Urinary bladder (tissue), 4 donors: Measurements from ENCODE around the gene WDR70. TPM values are rescaled to one million over a fixed set of nuclear protein-coding genes. Genes with fewer than 3 reads are reported as not detected.
"Not testable (repeated sequence)": the region's sequence is repeated elsewhere in the genome, so short reads cannot be mapped to it uniquely, and the experiment has no call there.

Experiments
- DNase-seq: peaks from one replicate; pipeline ENCODE4 v3.0.0-alpha.2; 2015; ENCODE audit errors: extremely low spot score
- H3K27ac ChIP-seq: one replicate; pipeline ENCODE4 v1.5.1; 2013; ENCODE audit warnings: low read depth, mild to moderate bottlenecking, moderate library complexity
- H3K36me3 ChIP-seq: one replicate; pipeline ENCODE4 v1.6.1; 2013; ENCODE audit warnings: mild to moderate bottlenecking, moderate library complexity; ENCODE audit not compliant: insufficient read depth
- H3K4me1 ChIP-seq: one replicate; pipeline ENCODE4 v1.6.1; 2013; ENCODE audit warnings: mild to moderate bottlenecking, moderate library complexity; ENCODE audit not compliant: insufficient read depth
- H3K4me3 ChIP-seq: one replicate; pipeline ENCODE4 v1.5.1; 2013; ENCODE audit warnings: low read depth, low read length
- WGBS: extraction: QIAGEN DNeasy Blood & Tissue Kit; methylation state at CpG from one replicate; pipeline ENCODE4 v1.1.7; 2013; 5-methylcytosine and 5-hydroxymethylcytosine counted together
- polyA plus RNA-seq: library from polyadenylated mRNA; stranded (reverse); fragments of 200-250 nt; gene quantifications from one replicate; pipeline ENCODE4 v1.2.3, GENCODE V29; 2013
- total RNA-seq: library from RNA; depleted of rRNA; stranded (reverse); fragments of >200 nt; gene quantifications from one replicate; pipeline ENCODE4 v1.2.3, GENCODE V29; 2014
- donor health status: healthy with polysubstance abuse.
- donor health status: healthy.

Gene WDR70
- total and polyA plus RNA-seq, 2 donors: 19.3 to 48.3 TPM

DNA sequence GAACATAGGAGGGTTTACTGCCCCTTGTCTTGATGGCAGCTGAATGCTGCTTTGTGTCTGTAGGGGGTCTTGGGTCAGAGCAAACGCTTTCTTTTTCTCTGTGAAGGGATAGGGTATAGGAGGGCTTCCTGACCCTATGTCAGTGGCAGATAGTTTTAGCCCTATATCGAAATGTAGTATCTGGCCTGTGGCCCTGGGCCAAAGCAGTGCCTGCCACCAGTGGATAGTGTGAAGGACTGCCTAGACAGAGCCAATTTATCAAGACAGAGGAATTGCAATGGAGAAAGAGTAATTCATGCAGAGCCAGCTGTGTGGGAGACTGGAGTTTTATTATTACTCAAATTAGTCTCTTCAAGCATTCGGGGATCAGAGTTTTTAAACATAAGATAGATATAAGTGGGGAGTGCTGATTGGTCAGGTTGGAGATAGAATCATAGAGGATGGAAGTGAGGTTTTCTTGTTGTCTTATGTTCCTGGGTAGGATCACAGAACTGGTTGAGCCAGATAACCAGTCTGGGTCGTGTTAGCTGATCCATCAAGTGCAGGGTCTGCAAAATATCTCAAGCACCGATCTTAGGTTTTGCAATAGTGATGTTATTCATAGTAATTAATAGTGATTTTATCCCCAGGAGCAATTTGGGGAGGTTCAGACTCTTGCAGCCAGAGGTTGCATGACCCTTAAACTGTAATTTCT is 282.3 kb downstream of the WDR70 start:
- no peaks in the 10 kb centered on the region for H3K36me3 ChIP-seq
- H3K27ac ChIP-seq: no peak overlapping the region
- WGBS: 56% methylated on average over 5 of the region's 5 CpGs
- no peaks in the 10 kb centered on the region for H3K4me1 ChIP-seq
- H3K4me3 ChIP-seq: no peak overlapping the region
- DNase-seq: no peak

DNA sequence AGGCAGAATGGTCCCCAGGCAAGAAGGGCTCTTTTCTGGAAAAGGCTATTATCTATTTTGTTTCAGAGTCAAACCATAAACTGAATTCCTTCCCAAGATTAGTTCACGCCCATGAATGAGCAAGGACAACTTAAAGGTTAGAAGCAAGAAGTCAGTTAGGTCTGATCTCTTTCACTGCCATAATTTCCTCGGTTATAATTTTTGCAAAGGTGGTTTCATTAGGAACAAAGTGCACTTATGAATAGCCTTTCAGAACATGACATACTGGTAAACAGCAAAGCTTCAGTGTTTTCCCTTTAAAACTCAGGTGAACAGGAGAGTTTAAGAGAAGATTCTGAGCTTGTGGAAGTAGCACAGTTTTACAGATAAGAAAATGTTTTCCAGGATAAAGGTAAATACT is 282.8 kb downstream of the WDR70 start:
- no peak for DNase-seq
- no peaks in the 10 kb centered on the region for H3K4me1 ChIP-seq
- no peak overlapping the region for H3K4me3 ChIP-seq
- no peak overlapping the region for H3K27ac ChIP-seq
- 63% methylated on average over 2 of the region's 2 CpGs for WGBS
- H3K36me3 ChIP-seq: no peaks in the 10 kb centered on the region

DNA sequence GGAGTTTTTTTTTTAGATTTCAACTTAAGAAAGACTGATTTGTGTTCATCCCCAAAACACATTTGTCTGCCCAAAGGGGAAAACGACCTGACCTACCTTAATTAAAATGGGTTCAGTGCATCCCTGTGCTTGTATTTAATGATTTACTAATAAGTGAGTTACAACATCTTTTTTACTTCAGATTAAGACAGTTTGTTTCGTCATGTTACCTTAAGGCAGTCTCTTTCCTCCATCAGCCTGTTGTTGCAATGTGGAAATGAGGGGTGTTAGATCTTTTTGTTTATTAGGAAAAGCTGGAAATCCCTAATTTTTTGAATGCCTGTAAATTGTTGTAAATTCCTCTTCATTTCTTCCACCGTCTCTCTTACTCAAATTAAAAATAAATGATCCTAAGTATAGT is 283.2 kb downstream of the WDR70 start:
- 66% methylated on average over 3 of the region's 3 CpGs for WGBS
- DNase-seq: no peak
- H3K4me1 ChIP-seq: no peaks in the 10 kb centered on the region
- H3K4me3 ChIP-seq: no peak overlapping the region
- no peak overlapping the region for H3K27ac ChIP-seq
- no peaks in the 10 kb centered on the region for H3K36me3 ChIP-seq

DNA sequence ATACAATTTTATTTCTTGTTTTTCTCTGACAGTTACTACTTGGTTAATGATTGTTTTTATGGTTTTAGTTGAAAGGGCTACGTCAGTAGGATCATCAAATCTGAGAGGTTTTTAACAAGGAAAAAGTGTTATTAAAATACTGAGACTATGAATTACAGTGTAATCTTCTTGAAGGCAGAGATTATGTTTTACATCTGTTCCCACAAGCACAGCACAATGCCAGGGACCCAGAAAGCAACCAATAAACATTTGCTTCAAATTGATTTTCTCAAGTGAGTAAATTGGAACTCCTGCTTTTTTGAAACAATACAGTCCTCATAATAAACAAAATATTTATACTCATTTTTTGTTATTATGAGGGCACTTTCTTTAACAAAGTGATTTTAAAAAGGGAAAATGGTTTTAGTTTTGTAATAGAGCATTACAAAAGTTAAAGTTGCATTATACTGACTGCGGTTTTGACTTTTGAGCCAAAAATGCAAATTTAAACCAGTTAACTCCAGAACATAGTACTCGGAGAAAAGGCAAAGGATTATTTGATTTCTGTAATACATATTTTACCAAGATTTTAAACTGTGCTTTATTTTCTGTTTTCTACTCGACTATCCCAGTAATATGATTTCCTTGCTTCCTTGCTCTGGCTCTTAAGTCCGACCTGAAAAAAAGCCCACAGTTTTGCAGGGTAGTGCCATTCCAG is 283.8 kb downstream of the WDR70 start:
- H3K27ac ChIP-seq: no peak overlapping the region
- 51% methylated on average over 5 of the region's 5 CpGs for WGBS
- no peak for DNase-seq

DNA sequence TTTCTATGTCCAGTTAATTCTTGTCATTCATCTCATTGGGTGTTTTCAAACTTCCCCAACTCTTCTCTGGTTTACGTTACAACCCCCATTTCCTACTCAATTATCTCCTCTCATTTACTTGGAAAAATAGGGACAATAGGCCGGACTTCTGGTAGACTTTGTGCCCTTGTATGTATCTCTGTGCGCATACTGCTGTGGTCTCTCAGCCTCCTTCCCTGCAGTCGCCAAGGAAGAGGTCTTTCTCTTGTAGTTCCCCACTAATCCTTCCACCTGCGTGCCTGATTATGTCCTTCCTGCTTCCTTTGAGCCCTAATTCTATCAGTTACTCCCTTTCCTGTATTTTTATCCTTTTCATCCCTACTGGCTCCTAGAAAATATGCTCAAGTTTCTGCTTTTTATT is 284.4 kb downstream of the WDR70 start:
- WGBS: 90% methylated on average over 5 of the region's 5 CpGs
- H3K4me1 ChIP-seq: no peaks in the 10 kb centered on the region
- H3K36me3 ChIP-seq: no peaks in the 10 kb centered on the region
- DNase-seq: no peak
- H3K4me3 ChIP-seq: no peak overlapping the region
- no peak overlapping the region for H3K27ac ChIP-seq

More for the DNA sequence above, 283.8 kb downstream of the WDR70 start:
- no peaks in the 10 kb centered on the region for H3K36me3 ChIP-seq
- H3K4me3 ChIP-seq: no peak overlapping the region
- H3K4me1 ChIP-seq: no peaks in the 10 kb centered on the region

DNA sequence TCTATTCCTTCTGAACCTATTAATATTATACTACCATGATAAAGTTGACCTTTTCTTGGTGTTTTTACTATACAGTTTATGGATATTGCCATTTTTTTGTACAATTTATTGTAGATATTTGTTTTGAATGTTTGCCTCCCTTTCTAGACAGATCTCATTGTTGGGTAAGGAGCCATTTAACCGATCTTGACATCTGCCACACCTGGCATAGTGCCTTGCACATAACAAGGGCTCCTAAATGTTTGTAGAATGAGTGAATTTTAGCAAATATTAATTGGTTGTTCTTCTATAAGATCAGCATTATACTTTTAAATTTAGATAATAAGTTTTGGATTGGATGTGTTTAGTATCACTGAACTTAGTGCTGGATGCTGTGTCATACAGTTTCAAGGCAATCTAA is 285.4 kb downstream of the WDR70 start:
- WGBS: 98% methylated on average over 1 of the region's 1 CpG
- H3K27ac ChIP-seq: no peak overlapping the region

DNA sequence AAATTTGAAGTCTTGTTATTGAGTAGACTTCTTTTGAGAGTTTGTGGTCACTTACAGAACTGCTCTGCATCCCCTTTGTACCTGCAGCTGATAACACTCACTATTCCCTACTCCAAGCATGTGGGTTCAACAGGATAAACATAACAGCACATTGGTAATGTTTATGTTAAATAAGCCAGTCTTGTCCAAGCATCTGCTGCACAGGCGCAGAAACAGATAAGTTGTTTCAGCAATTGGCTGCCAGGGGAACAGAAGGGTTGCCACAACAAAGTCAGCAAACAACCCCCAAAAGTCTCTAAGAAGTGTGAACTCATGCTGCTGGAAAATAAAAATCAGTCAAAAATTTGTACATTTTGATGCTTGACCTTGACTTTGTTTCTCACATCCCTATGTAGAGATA is 286.2 kb downstream of the WDR70 start:
- no peak overlapping the region for H3K4me3 ChIP-seq
- no peak overlapping the region for H3K27ac ChIP-seq
- H3K36me3 ChIP-seq: no peaks in the 10 kb centered on the region
- DNase-seq: no peak
- WGBS: 41% methylated on average over 1 of the region's 1 CpG
- H3K4me1 ChIP-seq: no peaks in the 10 kb centered on the region

More for the DNA sequence above, 285.4 kb downstream of the WDR70 start:
- H3K4me3 ChIP-seq: no peak overlapping the region
- H3K36me3 ChIP-seq: no peaks in the 10 kb centered on the region
- no peak for DNase-seq
- H3K4me1 ChIP-seq: no peaks in the 10 kb centered on the region

DNA sequence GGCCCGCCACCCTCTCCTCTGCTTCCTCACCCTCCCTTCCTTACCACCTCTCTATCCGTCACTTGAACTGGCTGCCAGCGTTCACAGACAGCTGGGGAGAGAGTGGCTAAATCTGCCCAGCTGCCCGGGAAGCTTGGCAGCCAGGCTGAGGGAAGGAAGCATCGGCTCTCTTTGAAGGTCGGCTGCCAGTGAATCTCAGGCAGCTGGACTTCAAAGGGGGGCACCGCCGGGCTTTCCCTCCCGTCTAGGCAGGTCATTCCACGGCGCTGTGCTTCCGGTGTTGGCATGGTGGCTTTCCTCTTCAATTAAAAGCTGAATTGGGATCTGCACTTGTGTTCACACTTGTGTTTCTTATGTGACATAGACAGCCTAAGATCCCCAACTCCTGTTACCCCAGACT is 286.8 kb downstream of the WDR70 start:
- no peaks in the 10 kb centered on the region for H3K36me3 ChIP-seq
- H3K27ac ChIP-seq: no peak overlapping the region
- H3K4me1 ChIP-seq: no peaks in the 10 kb centered on the region
- WGBS: 53% methylated on average over 12 of the region's 12 CpGs
- H3K4me3 ChIP-seq: no peak overlapping the region
- no peak for DNase-seq

DNA sequence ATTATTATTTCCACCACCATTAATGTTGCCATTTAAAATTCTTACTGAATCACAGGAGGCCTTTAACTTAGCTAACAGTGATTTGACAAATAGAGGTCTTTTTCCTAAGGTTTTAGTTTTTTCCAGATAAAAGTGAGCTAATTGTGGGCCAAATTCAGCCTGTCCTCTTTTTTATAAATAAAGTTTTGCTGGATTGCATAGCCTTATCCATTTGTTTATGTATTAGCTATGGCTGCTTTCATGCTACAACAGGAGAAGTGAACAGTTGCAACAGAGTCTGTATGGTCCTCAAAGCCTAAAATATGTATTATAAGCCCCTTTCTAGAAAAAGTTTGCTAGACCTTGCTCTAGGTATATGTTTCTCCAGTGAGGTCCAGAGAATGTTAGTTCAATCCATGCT is 288.3 kb downstream of the WDR70 start:
- no peak for DNase-seq
- no peak overlapping the region for H3K27ac ChIP-seq
- H3K36me3 ChIP-seq: no peaks in the 10 kb centered on the region
- H3K4me1 ChIP-seq: no peaks in the 10 kb centered on the region
- H3K4me3 ChIP-seq: no peak overlapping the region

DNA sequence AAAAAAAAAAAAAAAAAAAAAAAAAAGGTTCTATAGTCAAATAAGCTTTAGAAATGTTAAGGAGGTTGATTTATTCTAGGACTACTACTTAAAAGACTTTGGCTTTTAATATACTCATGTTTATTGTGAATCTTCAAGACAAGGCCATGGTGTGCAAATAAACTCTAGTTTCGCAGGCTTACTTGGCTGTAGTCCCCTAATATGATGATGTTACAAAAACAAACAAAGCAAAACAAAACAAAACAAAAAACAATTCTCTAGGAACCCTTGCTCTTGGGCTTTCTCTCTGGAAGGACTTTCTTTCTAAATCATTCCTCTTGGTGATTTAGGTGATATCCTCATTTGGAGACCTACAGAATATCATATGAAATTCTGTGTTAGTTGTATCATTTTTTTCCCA is 288.7 kb downstream of the WDR70 start:
- WGBS: 75% methylated on average over 1 of the region's 1 CpG
- no peak overlapping the region for H3K27ac ChIP-seq
- no peak overlapping the region for H3K4me3 ChIP-seq
- no peak for DNase-seq
- H3K36me3 ChIP-seq: no peaks in the 10 kb centered on the region
- no peaks in the 10 kb centered on the region for H3K4me1 ChIP-seq

DNA sequence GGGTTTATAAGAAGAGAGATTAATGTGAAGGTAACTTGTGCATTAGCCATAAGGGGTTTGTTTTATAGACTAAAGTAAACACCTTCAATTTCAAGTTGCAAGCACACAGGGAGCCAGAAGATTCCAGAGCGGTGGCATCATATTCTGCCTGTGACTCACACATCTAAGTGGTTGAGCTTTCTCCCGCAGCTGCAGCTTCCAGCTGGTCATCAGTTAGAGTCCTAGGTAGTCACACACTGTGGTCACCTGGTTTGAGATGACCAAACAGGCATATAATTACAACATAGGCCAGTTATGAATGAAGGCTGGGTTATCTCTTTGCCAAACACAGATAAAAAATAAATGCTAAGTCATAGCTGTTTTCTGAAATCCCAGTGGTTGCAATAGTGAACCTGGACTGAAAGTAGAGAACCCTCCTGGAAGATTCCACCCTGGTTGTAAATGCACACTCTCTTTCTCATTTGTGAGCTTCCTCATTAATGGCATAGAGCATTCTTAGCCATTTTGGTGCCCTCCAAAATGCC is 289.5 kb downstream of the WDR70 start:
- Histone ChIP-seq H3K4me3 (no peak overlapping the region), H3K4me1 (no peaks in the 10 kb centered on the region), H3K27ac (no peak overlapping the region), H3K36me3 (no peaks in the 10 kb centered on the region)
- WGBS: 30% methylated on average over 2 of the region's 2 CpGs
- DNase-seq: peak; percentile 29

DNA sequence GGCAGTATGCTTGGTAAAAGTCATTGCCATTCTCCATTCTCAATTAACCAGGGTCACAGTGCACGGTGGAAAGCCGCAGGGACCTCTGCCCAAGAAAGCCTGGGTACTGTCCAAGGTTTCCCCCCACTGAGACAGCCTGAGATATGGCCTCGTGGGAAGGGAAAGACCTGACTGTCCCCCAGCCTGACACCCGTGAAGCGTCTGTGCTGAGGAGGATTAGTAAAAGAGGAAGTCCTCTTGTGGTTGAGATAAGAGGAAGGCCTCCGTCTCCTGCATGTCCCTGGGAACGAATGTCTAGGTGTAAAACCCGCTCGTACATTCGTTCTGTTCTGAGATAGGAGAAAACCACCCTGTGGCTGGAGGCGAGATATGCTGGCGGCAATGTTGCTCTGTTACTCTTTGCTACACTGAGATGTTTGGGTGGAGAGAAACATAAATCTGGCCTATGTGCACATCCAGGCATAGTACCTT is 293.0 kb downstream of the WDR70 start:
- H3K4me1 ChIP-seq, H3K4me3 ChIP-seq, DNase-seq, H3K36me3 ChIP-seq, H3K27ac ChIP-seq: not testable (repeated sequence)
- WGBS: 39% methylated on average over 12 of the region's 12 CpGs

DNA sequence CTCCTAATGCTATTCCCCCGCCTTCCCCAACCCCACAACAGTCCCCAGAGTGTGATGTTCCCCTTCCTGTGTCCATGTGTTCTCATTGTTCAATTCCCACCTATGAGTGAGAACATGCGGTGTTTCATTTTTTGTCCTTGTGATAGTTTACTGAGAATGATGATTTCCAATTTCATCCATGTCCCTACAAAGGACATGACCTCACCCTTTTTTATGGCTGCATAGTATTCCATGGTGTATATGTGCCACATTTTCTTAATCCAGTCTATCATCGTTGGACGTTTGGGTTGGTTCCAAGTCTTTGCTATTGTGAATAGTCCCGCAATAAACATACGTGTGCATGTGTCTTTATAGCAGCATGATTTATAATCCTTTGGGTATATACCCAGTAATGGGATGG is 295.2 kb downstream of the WDR70 start:
- WGBS: 93% methylated on average over 6 of the region's 6 CpGs
- H3K4me1 ChIP-seq, H3K27ac ChIP-seq, DNase-seq, H3K4me3 ChIP-seq, H3K36me3 ChIP-seq: not testable (repeated sequence)

DNA sequence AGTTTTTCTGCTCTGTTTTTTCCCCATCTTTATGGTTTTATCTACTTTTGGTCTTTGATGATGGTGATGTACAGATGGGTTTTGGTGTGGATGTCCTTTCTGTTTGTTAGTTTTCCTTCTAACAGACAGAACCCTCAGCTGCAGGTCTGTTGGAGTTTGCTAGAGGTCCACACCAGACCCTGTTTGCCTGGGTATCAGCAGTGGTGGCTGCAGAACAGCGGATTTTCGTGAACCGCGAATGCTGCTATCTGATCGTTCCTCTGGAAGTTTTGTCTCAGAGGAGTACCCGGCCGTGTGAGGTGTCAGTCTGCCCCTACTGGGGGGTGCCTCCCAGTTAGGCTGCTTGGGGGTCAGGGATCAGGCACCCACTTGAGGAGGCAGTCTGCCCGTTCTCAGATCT is 300.2 kb downstream of the WDR70 start:
- not testable (repeated sequence) for H3K27ac ChIP-seq, DNase-seq, H3K4me1 ChIP-seq, H3K36me3 ChIP-seq, H3K4me3 ChIP-seq
- WGBS: 98% methylated on average over 8 of the region's 8 CpGs
